ENCODE results near the gene RNF186.

- TF ChIP-seq LEF1 (IDR thresholded peaks at IDR 0.05; ENCODE audit: borderline replicate concordance) (no peak), L3MBTL2 (conservative IDR thresholded peaks at IDR 0.05) (no peak), ZNF384 (IDR thresholded peaks at IDR 0.05) (no peak), HDGF (IDR thresholded peaks at IDR 0.05; ENCODE audit: borderline replicate concordance) (no peak), FOXA1 (IDR thresholded peaks at IDR 0.05) (no peak), CTBP1 (IDR thresholded peaks at IDR 0.05; ENCODE audit: borderline replicate concordance) (no peak), FOXM1 (IDR thresholded peaks at IDR 0.05; ENCODE audit: borderline replicate concordance) (no peak), BHLHE40 (IDR thresholded peaks at IDR 0.05; ENCODE audit: borderline replicate concordance) (no peak), ARNT (IDR thresholded peaks at IDR 0.05) (no peak), TARDBP (IDR thresholded peaks at IDR 0.05) (no peak), PKNOX1 (IDR thresholded peaks at IDR 0.05) (no peak), SP1 (IDR thresholded peaks at IDR 0.05) (no peak), SUZ12 (IDR thresholded peaks at IDR 0.05) (no peak), NFRKB (IDR thresholded peaks at IDR 0.05) (no peak)
Observed at GRCh38 chr1:19831441-19831840, 16.4 kb upstream of the RNF186 start.

Data from HEK293T (cell line).